ENCODE data around the gene SPEM2. TPM values are rescaled to one million over a fixed set of nuclear protein-coding genes. Genes with fewer than 3 reads are reported as not detected.

SPEM2 gene
- total RNA-seq, 3 donors from 2014 or later (not counting 1 experiment from before 2014, with no cell fraction given): not detected

DNA sequence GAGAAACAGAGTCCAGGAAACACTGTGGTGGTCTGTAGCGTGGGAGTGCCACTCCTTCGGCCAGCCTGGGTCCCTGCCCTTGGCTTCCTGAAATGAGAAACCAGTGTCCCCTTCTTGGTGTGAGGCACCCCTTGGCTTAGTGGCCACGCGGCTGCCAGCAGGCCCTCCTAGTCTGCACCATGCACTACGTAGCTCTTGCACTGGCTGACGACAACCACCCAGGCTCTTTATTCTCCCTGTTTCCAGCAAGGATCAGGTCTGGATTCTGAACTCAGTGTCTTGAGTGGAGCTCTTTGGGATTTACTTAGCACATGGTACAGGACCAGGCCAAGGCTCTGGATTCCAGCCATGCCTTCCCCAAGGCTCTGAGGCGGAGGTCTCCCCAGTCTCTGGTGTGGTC is 2.1 kb downstream of the SPEM2 start:
- no peak overlapping the region for H3K4me3 Mint-ChIP-seq
- 96% methylated on average over 7 of the region's 7 CpGs for WGBS (ENCODE audit: insufficient coverage)

DNA sequence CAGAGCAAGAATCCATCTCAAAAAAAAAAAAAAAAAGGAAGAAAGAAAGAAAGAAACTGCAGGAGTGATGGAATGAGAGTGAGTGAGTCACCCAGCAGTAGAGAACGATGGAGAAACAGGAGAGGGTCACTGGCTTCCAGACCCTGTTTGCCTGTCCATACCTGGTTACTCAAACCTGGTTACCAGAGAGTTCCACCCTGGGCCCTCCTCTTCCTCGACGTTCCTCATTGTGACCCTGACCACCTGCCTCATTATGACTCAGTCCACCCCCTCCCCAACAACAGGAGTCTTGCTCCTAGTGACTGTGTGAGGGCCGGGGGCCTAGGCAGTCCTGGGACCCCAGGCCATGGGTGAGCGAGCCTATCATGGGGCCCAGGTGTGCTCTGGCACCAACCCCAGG is 3.1 kb downstream of the SPEM2 start, which contains the start of gene SPEM3:
SPEM3 (plus strand) TSS at position 301 of the 400 bp plus-strand sequence; CDS start at position 347, 46 bp downstream.
- Histone ChIP-seq H3K9me3 (ENCODE audit: control insufficient read depth, insufficient read depth, low read length) (no peaks in the 10 kb centered on the region), H3K4me3 (ENCODE audit: low read length) (no peak within 1 kb of the TSS), H3K36me3 (ENCODE audit: control insufficient read depth, insufficient read depth, low read length) (no peaks in the 10 kb centered on the region), H3K4me1 (ENCODE audit: control insufficient read depth, insufficient read depth, low read length) (no peaks in the 10 kb centered on the region), H3K27me3 (ENCODE audit: control insufficient read depth, insufficient read depth, low read length) (no peaks in the 10 kb centered on the region), H3K27ac (ENCODE audit: low read length) (no peak within 1 kb of the TSS)
- intact Hi-C loops (cut with micrococcal nuclease): no loop called here
- Mint-ChIP-seq H3K36me3 (no peaks in the 10 kb centered on the region), H3K27me3 (ENCODE audit: low read depth in 2 of 2) (no peaks in the 10 kb centered on the region), H3K4me1 (no peaks in the 10 kb centered on the region), H3K9me3 (no peaks in the 10 kb centered on the region), H3K4me3 (no peak within 1 kb of the TSS), H3K27ac (no peak within 1 kb of the TSS)
- 81% methylated on average over 5 of the region's 5 CpGs for WGBS (ENCODE audit: insufficient coverage)
- ATAC-seq (no peak), DNase-seq (no peak)
- TF ChIP-seq, protein P1, sequence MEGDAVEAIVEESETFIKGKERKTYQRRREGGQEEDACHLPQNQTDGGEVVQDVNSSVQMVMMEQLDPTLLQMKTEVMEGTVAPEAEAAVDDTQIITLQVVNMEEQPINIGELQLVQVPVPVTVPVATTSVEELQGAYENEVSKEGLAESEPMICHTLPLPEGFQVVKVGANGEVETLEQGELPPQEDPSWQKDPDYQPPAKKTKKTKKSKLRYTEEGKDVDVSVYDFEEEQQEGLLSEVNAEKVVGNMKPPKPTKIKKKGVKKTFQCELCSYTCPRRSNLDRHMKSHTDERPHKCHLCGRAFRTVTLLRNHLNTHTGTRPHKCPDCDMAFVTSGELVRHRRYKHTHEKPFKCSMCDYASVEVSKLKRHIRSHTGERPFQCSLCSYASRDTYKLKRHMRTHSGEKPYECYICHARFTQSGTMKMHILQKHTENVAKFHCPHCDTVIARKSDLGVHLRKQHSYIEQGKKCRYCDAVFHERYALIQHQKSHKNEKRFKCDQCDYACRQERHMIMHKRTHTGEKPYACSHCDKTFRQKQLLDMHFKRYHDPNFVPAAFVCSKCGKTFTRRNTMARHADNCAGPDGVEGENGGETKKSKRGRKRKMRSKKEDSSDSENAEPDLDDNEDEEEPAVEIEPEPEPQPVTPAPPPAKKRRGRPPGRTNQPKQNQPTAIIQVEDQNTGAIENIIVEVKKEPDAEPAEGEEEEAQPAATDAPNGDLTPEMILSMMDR (IDR thresholded peaks at IDR 0.05): no peak

More for the DNA sequence above, 2.1 kb downstream of the SPEM2 start:
- Histone ChIP-seq H3K36me3 (ENCODE audit: control insufficient read depth, insufficient read depth, low read length) (no peaks in the 10 kb centered on the region), H3K27ac (ENCODE audit: low read length) (no peak overlapping the region), H3K9me3 (ENCODE audit: control insufficient read depth, insufficient read depth, low read length) (no peaks in the 10 kb centered on the region), H3K4me3 (ENCODE audit: low read length) (no peak overlapping the region), H3K4me1 (ENCODE audit: control insufficient read depth, insufficient read depth, low read length) (no peaks in the 10 kb centered on the region), H3K27me3 (ENCODE audit: control insufficient read depth, insufficient read depth, low read length) (no peaks in the 10 kb centered on the region)
- H3K9me3 Mint-ChIP-seq: no peaks in the 10 kb centered on the region
- DNase-seq: no peak
- no peak for ATAC-seq
- TF ChIP-seq, protein P1 (IDR thresholded peaks at IDR 0.05): no peak
- H3K27me3 Mint-ChIP-seq (ENCODE audit: low read depth in 2 of 2): no peaks in the 10 kb centered on the region
- no peak overlapping the region for H3K27ac Mint-ChIP-seq
- no peaks in the 10 kb centered on the region for H3K36me3 Mint-ChIP-seq
- intact Hi-C loops (cut with micrococcal nuclease): no loop called here
- H3K4me1 Mint-ChIP-seq: no peaks in the 10 kb centered on the region

DNA sequence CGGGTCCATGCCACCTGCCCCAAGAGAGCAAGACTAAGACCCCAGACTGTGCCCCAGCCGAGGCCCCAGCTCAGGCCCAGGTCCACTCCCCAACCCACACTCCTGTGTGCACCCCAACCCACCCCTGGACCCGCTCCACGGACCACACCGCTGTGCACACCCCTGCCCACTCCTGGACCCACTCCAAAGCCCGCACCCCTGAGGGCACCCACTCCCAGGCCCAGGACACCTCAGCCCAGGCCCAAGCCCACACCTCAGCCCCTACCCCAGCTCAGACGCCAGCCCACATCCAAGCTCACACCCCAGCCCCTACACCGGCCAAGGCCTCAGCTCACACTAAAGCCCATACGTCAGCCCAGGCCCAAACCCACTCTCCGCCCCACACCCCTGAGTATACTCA is 4.3 kb downstream of the SPEM2 start:
- Histone ChIP-seq H3K36me3 (ENCODE audit: control insufficient read depth, insufficient read depth, low read length) (no peaks in the 10 kb centered on the region), H3K27ac (ENCODE audit: low read length) (no peak overlapping the region), H3K27me3 (ENCODE audit: control insufficient read depth, insufficient read depth, low read length) (no peaks in the 10 kb centered on the region), H3K9me3 (ENCODE audit: control insufficient read depth, insufficient read depth, low read length) (no peaks in the 10 kb centered on the region), H3K4me1 (ENCODE audit: control insufficient read depth, insufficient read depth, low read length) (peaks cover 2% of the 10 kb centered on the region), H3K4me3 (ENCODE audit: low read length) (no peak overlapping the region)
- WGBS (ENCODE audit: insufficient coverage): 93% methylated on average over 10 of the region's 10 CpGs
- no peak overlapping the region for H3K27ac Mint-ChIP-seq
- TF ChIP-seq, protein P1 (IDR thresholded peaks at IDR 0.05): no peak
- no peaks in the 10 kb centered on the region for H3K4me1 Mint-ChIP-seq
- H3K27me3 Mint-ChIP-seq (ENCODE audit: low read depth in 2 of 2): no peaks in the 10 kb centered on the region
- no peaks in the 10 kb centered on the region for H3K36me3 Mint-ChIP-seq
- ATAC-seq (no peak), DNase-seq (no peak)
- H3K4me3 Mint-ChIP-seq: no peak overlapping the region
- no peaks in the 10 kb centered on the region for H3K9me3 Mint-ChIP-seq
- intact Hi-C loops (cut with micrococcal nuclease): no loop called here

DNA sequence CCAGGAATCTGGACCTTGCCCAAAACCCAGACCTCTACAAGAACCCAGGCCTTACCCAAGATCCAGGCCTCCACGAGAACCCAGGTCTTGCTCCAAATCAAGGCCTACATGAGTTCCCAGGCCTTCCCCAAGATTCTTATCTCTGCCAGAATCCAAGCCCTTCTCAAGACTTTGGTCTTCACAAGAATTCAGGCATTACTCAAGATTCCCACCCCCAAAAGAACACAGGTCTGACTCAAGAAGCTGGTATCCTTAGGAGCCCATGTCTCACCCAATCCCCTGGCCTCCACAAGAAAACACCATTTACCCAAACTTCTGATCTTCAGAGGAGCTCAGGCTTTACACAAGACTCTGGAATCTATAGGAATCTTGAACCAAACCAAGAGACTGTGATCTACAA is 5.8 kb downstream of the SPEM2 start:
- Histone ChIP-seq H3K27ac (ENCODE audit: low read length) (no peak overlapping the region), H3K4me3 (ENCODE audit: low read length) (no peak overlapping the region), H3K27me3 (ENCODE audit: control insufficient read depth, insufficient read depth, low read length) (no peaks in the 10 kb centered on the region), H3K4me1 (ENCODE audit: control insufficient read depth, insufficient read depth, low read length) (peaks cover 13% of the 10 kb centered on the region), H3K36me3 (ENCODE audit: control insufficient read depth, insufficient read depth, low read length) (no peaks in the 10 kb centered on the region), H3K9me3 (ENCODE audit: control insufficient read depth, insufficient read depth, low read length) (no peaks in the 10 kb centered on the region)
- TF ChIP-seq, protein P1 (IDR thresholded peaks at IDR 0.05): no peak
- WGBS (ENCODE audit: insufficient coverage): 83% methylated on average over 1 of the region's 1 CpG
- Mint-ChIP-seq H3K4me3 (no peak overlapping the region), H3K36me3 (no peaks in the 10 kb centered on the region), H3K27me3 (ENCODE audit: low read depth in 2 of 2) (no peaks in the 10 kb centered on the region), H3K4me1 (peaks cover 7 to 12% of the 10 kb centered on the region in 2 donors), H3K9me3 (no peaks in the 10 kb centered on the region), H3K27ac (no peak overlapping the region)
- ATAC-seq (no peak), DNase-seq (no peak)
- intact Hi-C loops (cut with micrococcal nuclease): no loop called here

All from natural killer cell (primary cell).